ENCODE data around the gene PTCD1.

DNA sequence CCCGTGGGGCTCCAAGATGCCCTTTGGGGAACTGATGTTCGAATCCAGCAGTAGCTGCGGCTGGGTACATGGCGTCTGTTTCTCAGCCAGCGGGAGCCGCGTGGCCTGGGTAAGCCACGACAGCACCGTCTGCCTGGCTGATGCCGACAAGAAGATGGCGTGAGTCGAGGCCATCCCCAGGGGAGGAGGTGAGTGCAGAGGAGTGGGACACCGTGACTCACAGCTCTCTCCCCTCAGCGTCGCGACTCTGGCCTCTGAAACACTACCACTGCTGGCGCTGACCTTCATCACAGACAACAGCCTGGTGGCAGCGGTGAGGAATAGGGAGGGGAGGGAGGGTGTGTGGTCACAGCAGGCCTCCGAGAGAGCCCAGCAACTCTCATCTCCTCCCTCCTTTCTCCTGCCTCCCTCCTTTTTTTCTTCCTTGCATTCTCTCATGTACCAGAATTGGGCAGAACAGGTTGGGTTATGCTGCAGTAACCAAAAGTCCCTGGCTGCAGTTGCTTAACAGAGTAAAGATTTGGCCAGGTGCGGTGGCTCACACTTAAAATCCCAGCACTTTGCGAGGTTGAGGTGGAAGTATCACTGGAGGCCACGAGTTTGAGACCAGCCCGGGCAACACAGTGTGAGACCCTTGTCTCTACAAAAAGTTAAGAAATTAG lies 47.5 kb downstream of the PTCD1 start:
- TF ChIP-seq POLR2A (IDR thresholded peaks at IDR 0.05; ENCODE audit: low read depth, low read length) (no peak), POLR2AphosphoS5 (IDR thresholded peaks at IDR 0.05; ENCODE audit: low read depth, low read length) (no peak)
